DND-41 (cell line): ENCODE results near the gene RAD9A.

Experiments used
- ATAC-seq: fragments of 200-7000 bp; cut with Tn5 transposase; 3 replicates; pipeline ENCODE4 v1.9.1; 2021; ENCODE audit warnings: low read depth; ENCODE audit not compliant: insufficient read depth
- DNase-seq: peaks from one replicate; pipeline ENCODE4 v3.0.0-alpha.2; 2020
- H2AFZ ChIP-seq: 2 replicates; pipeline ENCODE4 v1.6.0; 2012; ENCODE audit warnings: low read depth, low read length
- H3K27ac ChIP-seq: 2 replicates; pipeline ENCODE4 v1.5.1; 2012; ENCODE audit warnings: low read length, inconsistent platforms
- H3K27me3 ChIP-seq: fragments of 200-600 bp; sonication (generic); 2 replicates; pipeline ENCODE4 v1.6.0; 2012; ENCODE audit warnings: low read length, mild to moderate bottlenecking, inconsistent platforms; ENCODE audit not compliant: insufficient read depth, poor library complexity
- H3K36me3 ChIP-seq: 2 replicates; pipeline ENCODE4 v1.5.1; 2012; ENCODE audit warnings: low read length, inconsistent platforms; ENCODE audit not compliant: insufficient read depth
- H3K4me1 ChIP-seq: 2 replicates; pipeline ENCODE4 v1.5.1; 2012; ENCODE audit warnings: mild to moderate bottlenecking, low read length; ENCODE audit not compliant: insufficient read depth
- H3K4me2 ChIP-seq: 2 replicates; pipeline ENCODE4 v1.6.0; 2012; ENCODE audit warnings: mild to moderate bottlenecking, moderate library complexity, low read length, inconsistent platforms; ENCODE audit not compliant: insufficient read depth
- H3K4me3 ChIP-seq, 2 experiments: fragments of 200-600 bp in 1 of 2; shearing (Covaris generic) in 1 of 2; 2 replicates each; pipeline ENCODE4 v1.5.1; 2012 to 2016; ENCODE audit warnings: inconsistent platforms in 2 of 2, low read length in 2 of 2, mild to moderate bottlenecking in 2 of 2, low read depth in 1 of 2, moderate library complexity in 1 of 2
- H3K79me2 ChIP-seq: 2 replicates; pipeline ENCODE4 v1.6.0; 2012; ENCODE audit warnings: low read length, inconsistent platforms; ENCODE audit not compliant: insufficient read depth
- H3K9ac ChIP-seq: 2 replicates; pipeline ENCODE4 v1.6.0; 2012; ENCODE audit warnings: low read depth, mild to moderate bottlenecking, inconsistent platforms, low read length, moderate library complexity
- H3K9me3 ChIP-seq: 2 replicates; pipeline ENCODE4 v1.5.1; 2012; ENCODE audit warnings: low read length, moderate library complexity, mild to moderate bottlenecking, inconsistent platforms; ENCODE audit not compliant: insufficient read depth, severe bottlenecking
- H4K20me1 ChIP-seq: 2 replicates; pipeline ENCODE4 v1.6.0; 2012; ENCODE audit warnings: low read length; ENCODE audit not compliant: insufficient read depth
- CTCF ChIP-seq: IDR thresholded peaks from 2 replicates; pipeline ENCODE4 v1.5.1; 2012; ENCODE audit warnings: borderline replicate concordance, low read length, moderate library complexity, mild to moderate bottlenecking; ENCODE audit not compliant: poor library complexity, severe bottlenecking; ENCODE audit errors: extremely low read depth
- EZH2 ChIP-seq: IDR thresholded peaks from 3 replicates; pipeline ENCODE4 v1.6.1; 2012; ENCODE audit warnings: borderline replicate concordance, low read depth, mild to moderate bottlenecking, moderate library complexity, low read length, inconsistent platforms; ENCODE audit not compliant: severe bottlenecking

Gene RAD9A

DNA sequence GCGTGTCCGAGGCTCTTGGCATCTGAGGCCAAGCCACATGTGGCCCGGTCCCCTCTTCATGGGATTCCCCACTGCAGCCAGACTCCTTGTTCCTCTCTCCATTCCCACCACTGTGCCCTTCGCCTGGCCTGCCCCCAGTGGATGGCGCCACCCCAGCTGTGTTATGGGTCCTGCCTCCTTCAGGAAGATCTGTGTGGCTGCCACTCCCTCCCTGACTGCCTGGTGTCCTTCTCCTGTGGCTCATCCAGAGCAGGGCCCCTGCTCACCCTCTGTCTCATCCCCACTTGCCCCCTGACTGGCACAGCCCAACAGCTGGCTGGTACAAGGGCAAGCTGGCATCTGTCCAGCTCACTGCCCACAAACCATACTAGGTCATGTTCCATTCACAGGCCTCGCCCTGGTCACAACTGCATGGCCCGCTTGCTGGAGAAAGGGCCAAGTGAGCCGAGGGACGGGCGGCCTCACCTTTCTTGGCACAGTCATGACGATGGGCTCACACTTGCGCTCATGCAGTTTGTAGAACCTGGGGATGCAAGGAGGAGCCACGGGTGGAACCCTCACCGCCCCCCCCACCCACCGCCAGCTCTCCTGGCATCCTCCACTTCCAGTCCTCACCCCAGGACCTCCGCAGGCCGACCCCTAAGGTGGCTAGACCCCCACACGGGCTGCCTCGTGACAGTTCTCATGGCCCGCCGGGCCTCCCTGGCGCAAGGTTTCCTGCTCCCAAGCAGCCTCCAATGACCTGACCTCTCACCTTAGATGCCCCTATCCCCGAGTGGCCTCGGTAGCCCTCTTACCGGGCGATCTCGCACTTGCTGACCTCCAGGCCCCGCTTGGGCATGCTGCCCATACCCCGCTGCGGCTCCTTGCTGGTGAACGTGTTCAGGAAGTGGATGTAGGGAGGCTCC lies 47.8 kb downstream of the RAD9A start:
- peak; percentile 60 for TF ChIP-seq CTCF
- TF ChIP-seq EZH2: no peak
- H3K9ac ChIP-seq: peak overlapping the region; percentile 99; the same call in 1 of the 2 replicates

DNA sequence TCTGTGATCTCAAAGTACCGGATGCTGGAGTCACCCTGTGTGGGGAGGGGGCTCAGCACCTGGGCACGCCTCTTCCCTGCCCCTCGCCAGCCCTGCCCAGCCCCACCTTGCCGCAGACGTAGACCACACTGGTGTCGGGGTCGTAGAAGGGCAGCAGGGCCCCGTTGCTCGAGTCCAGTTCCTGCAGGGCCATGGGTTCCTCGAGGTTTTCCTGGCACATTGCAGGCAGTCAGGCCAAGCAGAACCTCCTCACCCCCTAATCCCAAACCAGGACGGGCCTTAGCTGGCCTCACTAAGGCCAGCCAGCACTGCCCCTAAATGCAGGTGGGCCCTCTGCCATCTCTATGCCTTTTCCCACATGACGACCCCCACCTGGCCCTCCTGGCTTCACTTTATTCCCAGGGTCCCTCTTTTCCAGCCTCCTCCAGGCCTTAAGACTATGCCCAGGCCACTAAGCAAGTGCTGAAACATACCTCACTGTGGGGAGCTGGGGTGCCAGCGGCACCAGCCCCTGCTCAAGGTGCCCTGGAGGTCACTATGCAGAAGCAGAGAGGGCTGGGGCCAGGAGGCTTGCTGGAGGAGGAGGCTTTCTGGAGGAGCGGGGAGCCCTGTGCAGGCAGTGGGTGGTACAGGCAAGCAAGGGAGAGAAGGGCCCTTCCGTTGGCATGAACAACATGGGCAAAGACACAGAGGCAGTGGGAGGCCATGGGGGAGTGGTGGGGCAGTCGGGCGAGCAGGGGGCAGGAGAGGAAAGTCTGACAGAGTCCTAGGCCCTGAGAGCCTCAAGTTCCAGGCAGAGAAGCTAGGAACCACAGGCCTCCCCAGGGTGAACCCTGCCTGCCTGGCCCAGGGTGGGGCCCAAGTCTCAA lies 48.7 kb downstream of the RAD9A start:
- no peak for TF ChIP-seq EZH2
- no peak for TF ChIP-seq CTCF
- Histone ChIP-seq H3K36me3 (peaks cover 38% of the 10 kb centered on the region), H3K9ac (0 out of 2 replicates have a peak overlapping the region, but pooled peaks have one; percentile 7), H3K79me2 (peaks cover 55% of the 10 kb centered on the region), H3K27ac (peak overlapping the region; percentile 59), H2AFZ (no peak overlapping the region), H3K9me3 (no peaks in the 10 kb centered on the region), H3K4me1 (peaks cover 69% of the 10 kb centered on the region), H3K4me2 (no peak overlapping the region), H4K20me1 (peaks cover 18% of the 10 kb centered on the region), H3K27me3 (no peaks in the 10 kb centered on the region), H3K4me3 (no peak overlapping the region)
- peak; percentile 23 for DNase-seq
- no peak for ATAC-seq

More for the DNA sequence above, 47.8 kb downstream of the RAD9A start:
- no peak for ATAC-seq
- no peak overlapping the region for H2AFZ ChIP-seq
- peak overlapping the region; percentile 99; the same call in 1 of the 2 replicates for H3K4me2 ChIP-seq
- no peaks in the 10 kb centered on the region for H3K9me3 ChIP-seq
- H3K79me2 ChIP-seq: peaks cover 58% of the 10 kb centered on the region
- H3K27me3 ChIP-seq: no peaks in the 10 kb centered on the region
- H3K4me1 ChIP-seq: peaks cover 69% of the 10 kb centered on the region
- 0 out of 4 replicates have a peak overlapping the region, but pooled peaks of 1 of the 2 experiments have one; percentile 20 for H3K4me3 ChIP-seq
- H4K20me1 ChIP-seq: peaks cover 27% of the 10 kb centered on the region
- peak; percentile 52 for DNase-seq
- peaks cover 47% of the 10 kb centered on the region for H3K36me3 ChIP-seq
- peak overlapping the region; percentile 100 for H3K27ac ChIP-seq

DNA sequence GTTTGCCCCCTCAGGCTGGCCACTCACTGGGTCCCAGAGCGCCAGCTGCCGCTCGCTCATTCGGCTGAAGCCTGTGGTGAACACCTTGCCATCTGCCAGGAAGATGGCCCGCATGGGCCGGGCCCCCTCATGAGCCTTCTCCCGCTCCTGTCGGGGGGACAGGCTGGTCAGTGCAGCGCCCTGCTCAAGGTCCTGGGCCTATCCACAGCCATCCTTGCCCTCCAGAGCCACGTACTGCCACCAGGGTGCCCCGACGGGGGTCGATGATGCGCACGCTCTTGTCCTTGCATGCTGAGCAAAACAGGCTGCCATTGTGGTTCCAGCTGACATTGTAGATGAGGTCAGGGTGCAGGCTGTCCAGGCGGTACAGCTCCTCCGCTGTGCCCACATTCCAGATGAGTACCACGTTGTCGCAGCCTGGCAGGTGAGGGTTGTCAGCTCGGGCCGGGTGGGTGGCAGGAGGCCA lies 49.3 kb downstream of the RAD9A start:
- peaks cover 49% of the 10 kb centered on the region for H3K79me2 ChIP-seq
- H3K27ac ChIP-seq: peak overlapping the region; percentile 59
- peaks cover 31% of the 10 kb centered on the region for H3K36me3 ChIP-seq
- ATAC-seq (no peak), DNase-seq (peak; percentile 18)
- H3K9me3 ChIP-seq: no peaks in the 10 kb centered on the region
- TF ChIP-seq EZH2 (no peak), CTCF (no peak)
- H3K4me1 ChIP-seq: peaks cover 64% of the 10 kb centered on the region
- no peak overlapping the region for H3K9ac ChIP-seq
- H3K4me3 ChIP-seq: no peak overlapping the region
- peaks cover 11% of the 10 kb centered on the region for H4K20me1 ChIP-seq
- no peaks in the 10 kb centered on the region for H3K27me3 ChIP-seq
- H3K4me2 ChIP-seq: no peak overlapping the region
- H2AFZ ChIP-seq: no peak overlapping the region
